Urothelium cell line (cell line): Measurements from ENCODE around the gene TSKU.
A peak's percentile ranks its signal among the peaks of the same experiment; 100 is the strongest.
"Not testable (repeated sequence)": the region's sequence is repeated elsewhere in the genome, so short reads cannot be mapped to it uniquely, and the experiment has no call there.

Source experiments
- DNase-seq: peaks from one replicate; pipeline ENCODE4 v3.0.0; 2011; ENCODE audit warnings: low spot score, mixed read lengths
- FAIRE-seq: peaks from 2 replicates; lab custom pipeline; 2011; peaks lifted over from hg19 to GRCh38; lab: Jason Lieb, UNC

The TSKU gene

GRCh38 chr11:76821396-76821795, 38.2 kb downstream of the TSKU start:
- FAIRE-seq, DNase-seq: not testable (repeated sequence)

DNA sequence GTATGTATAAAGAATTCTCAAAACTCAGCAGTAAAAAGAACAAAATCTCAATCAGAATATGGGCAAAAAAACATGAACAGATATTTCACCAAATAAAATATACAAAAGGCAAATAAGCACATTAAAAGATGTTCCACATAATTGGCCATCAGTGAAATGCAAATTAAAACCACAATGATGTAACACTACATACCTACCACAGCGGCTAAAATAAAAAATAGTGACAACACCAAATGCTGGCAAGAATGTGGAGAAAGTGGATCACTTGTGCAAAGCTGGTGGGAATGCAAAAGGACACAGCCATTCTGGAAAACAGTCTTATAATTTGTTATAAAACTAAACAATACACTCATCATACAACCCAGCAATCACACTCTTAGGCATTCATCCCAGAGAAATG, 39.2 kb downstream of the TSKU start:
- FAIRE-seq (no peak), DNase-seq (no peak)

DNA sequence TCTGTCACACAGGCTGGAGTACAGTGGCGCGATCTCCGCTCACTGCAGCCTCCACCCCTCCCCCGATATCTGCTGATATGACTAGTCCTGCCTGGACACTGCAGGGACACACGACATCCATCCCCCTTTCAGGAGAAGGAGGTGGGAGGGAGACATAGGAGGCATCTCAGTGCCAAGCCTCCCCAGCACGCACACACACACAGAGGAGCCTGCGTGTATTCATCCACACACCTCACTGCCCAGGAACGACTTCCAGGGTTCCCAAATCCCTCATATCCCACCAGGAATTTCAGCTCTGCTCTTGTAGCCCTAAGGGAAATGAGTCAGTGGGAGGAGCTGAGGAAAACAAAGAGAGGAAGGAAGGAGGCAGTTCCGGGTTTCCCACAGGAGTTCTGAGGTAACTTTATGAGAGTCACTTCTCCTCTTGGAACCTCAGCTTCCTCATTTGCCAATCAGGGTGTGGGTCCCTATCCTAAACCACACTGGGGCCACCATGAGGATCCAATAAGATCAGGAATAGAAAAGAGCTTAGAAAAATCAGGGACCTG, 40.4 kb downstream of the TSKU start:
- DNase-seq (peak; percentile 79), FAIRE-seq (peak; percentile 40)

DNA sequence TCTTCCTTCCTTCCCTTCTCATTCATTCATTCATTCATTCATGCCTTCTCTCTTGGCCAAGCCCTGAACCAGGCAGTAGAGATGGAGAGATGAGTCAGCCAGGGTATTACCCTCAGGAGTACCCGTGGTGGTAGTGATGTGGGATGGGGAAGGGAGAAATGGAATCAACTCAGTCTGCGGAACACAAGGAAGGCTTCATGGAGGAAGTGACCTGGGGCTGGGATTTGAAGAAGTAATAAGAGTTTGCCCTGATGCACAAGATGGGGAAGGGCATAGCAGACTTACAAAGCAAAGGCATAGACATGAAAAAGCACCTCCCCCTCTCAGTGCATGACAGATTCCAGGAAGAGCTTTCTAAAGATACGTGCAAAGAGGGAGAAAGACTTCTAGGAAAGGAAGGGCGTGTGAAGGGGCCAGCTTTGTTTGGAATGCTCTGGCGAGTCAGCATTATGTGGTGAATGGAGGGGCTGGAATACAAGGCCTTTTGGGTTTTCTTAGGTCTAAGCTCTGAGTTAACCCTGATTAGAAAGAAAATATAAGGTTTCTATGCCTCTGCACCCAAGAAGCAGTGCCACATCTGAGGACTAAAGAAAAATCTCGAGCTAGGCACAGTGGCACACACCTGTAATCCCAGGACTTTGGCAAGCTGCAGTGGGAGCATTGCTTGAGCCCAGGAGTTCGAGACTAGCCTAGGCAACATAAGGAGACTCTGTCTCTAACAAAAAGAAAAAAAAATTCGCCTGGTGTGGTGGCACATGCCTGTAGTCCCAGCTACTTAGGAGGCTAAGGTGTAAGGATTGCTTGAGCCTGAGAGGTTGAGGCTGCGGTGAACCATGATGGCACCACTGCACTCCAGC, 41.2 kb downstream of the TSKU start:
- FAIRE-seq (no peak), DNase-seq (peak; percentile 27)

DNA sequence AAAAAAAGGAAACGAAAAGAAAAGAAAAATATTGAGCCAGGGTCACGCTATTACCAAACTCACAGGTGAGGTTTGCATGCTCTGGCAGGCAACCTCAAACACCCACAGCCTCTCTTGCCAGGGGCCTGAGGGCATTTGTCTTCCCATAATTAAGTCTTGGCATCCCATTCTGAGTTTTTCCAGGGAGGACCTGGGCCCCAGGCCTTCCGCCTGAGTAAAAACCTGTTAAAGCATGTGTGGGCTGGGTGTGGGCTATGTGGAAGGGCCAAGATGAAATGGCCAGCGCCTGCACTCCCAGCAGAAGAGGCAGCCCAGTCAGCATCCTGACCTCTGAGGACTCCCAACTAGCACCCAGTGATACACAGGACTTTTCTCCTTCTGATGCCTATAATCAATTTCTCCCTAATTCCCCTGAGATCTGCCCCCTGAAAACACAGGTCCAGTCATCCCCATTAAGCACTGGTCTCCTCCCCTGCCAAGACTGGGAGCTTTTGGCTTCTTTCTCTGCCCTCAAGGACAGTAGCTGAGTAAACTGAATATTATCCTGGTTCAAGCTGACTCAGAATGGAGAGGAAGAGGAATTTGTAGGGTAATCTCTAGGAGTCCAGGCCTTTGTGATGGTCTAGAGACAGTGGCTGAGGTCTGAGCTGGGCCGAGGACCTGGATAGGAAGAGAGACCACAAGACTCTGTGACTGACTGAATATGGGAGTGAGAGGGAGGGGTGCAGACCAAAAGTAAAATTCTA, 42.0 kb downstream of the TSKU start:
- DNase-seq: no peak
- no peak for FAIRE-seq

- no peak for DNase-seq
These were observed 42.7 kb downstream of the TSKU start for GRCh38 chr11:76825726-76826396.

GRCh38 chr11:76826508-76826907, 43.4 kb downstream of the TSKU start:
- FAIRE-seq, DNase-seq: not testable (repeated sequence)

More at GRCh38 chr11:76825726-76826396, 42.7 kb downstream of the TSKU start:
- FAIRE-seq: no peak

DNA sequence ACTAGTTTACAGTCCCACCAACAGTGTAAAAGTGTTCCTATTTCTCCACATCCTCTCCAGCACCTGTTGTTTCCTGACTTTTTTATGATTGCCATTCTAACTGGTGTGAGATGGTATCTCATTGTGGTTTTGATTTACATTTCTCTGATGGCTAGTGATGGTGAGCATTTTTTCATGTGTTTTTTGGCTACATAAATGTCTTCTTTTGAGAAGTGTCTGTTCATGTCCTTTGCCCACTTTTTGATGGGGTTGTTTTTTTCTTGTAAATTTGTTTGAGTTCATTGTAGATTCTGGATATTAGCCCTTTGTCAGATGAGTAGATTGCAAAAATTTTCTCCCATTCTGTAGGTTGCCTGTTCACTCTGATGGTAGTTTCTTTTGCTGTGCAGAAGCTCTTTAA, 43.8 kb downstream of the TSKU start:
- not testable (repeated sequence) for FAIRE-seq, DNase-seq

GRCh38 chr11:76830639-76831327, 47.6 kb downstream of the TSKU start:
- FAIRE-seq: no peak

DNA sequence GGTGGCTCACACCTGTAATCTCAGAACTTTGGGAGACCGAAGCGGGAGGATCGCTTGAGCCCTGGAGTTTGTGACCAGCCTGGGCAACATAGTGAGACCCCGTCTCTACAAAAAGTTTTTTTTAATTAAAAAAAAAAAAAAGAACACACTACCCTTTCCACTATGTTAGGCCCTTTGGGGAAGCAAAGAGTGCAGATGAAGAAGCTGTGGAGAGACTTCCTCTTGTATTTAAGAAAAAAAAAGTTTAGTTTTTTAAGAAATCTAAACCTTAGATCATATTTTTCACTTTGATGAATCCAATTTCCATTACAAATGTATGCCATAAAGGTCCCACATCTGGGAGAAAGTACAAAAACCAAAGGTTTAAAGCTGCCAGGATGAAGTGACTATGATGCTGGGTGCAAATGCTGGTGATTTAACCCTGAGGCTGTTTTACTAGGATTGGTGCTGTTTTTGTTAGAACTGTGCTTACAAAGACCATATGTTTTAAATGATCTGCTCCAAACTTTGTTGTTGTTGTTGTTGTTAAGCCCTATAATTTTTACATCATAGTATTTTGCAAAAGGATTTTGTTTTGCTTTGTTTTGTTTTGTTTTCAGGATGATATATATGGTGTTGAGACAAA, 48.6 kb downstream of the TSKU start:
- FAIRE-seq (no peak), DNase-seq (no peak)

More at GRCh38 chr11:76830639-76831327, 47.6 kb downstream of the TSKU start:
- DNase-seq: no peak

DNA sequence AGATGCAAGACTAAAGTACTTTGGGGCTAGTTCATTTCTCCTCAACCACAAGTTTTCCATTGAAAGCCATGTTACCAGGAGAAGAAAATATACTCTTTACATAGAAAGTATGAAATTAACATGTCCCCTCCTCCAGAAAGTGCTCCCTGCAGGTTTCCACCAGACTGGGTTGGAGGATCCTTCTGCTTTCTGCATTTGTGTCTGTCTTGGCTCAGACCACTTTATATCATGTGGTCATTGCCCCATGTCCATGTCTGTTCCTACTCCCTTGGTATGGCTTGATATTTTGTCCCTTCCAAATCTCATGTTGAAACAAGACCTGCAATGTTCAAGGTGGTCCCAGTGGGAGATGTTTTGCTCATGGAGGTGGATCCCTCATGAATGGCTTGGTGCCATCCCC, 49.2 kb downstream of the TSKU start:
- no peak for DNase-seq
- FAIRE-seq: no peak

GRCh38 chr11:76834151-76834550, 51.0 kb downstream of the TSKU start:
- no peak for DNase-seq
- FAIRE-seq: no peak

DNA sequence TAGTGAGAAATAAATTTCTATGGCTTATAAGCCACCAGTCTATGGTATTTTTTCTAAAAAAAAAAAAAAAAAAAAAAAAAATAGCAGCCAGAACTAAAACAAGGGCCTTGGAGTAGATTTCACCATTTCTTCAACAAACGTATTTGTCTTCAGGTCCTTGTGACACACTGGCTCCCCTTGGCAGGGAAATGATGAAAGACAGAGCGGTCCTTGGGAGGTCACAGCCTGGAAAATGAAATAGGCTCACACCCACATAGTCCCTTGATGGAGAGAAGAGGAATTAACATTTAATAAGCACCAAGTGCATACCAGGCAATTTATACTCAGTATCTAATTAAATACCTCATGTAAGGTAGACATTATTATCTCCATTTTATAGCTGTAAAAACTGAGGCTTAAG, 51.9 kb downstream of the TSKU start:
- no peak for DNase-seq
- no peak for FAIRE-seq

GRCh38 chr11:76835928-76836612, 52.9 kb downstream of the TSKU start:
- no peak for FAIRE-seq
- no peak for DNase-seq

DNA sequence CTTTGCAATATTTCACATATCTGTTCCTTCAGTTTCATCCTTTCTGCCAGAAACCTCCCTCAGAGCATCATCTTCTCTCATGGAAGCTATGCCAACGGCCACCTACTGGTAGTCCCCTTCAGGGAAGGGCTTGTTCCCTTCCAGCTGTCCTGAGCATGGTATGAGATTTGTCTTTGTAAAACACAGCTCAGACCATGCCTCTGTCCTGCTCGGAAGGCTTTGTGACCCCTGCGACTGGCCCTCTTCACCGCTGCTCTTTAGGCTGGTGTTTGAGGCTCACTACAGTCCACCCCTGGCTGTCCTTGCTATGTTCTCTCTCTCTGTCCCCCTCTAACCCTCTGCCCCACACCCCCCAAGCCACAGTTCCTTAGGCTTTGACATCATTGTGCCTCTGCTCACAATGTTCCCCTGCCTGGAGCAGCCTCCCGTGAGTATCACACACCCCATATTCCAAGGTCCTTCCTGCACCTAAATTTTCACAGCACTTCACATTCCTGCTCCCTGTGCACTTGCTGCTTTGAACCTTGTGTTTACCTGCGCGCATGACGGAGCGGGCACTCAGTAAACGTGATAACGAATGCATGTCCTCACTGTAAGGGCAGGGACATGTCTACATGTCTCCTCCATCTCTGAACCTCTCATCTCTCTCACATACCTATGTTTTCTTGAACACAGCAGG, 53.6 kb downstream of the TSKU start:
- FAIRE-seq: no peak

GRCh38 chr11:76837696-76838677, 54.8 kb downstream of the TSKU start:
- no peak for FAIRE-seq
- DNase-seq: no peak

More for the DNA sequence above, 53.6 kb downstream of the TSKU start:
- no peak for DNase-seq

- FAIRE-seq (no peak), DNase-seq (no peak)
These were observed 55.5 kb downstream of the TSKU start for GRCh38 chr11:76838678-76839068.

DNA sequence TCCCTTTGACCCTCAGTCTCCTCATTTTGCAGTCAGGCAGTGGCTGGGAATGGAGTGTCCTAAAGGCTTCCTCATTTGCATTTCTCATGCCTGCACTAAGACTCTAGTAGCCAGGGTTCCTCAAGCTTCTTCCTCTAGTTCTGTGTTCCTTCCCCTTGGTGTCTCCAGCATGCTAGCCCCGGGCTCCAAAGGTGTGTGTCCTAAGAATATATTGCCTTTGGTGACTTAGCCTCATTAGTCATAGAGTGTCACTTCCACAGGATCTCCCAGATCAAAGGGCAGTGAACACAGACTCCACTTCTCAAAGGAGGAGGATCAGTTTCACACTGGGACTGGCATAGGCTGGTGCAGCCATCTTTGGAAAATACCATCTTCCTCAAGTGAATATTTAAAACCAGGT, 56.2 kb downstream of the TSKU start:
- no peak for DNase-seq
- FAIRE-seq: no peak
